HepG2 (cell line): ENCODE measurements around the gene ELF1. TPM values are rescaled to one million over a fixed set of nuclear protein-coding genes. Genes with fewer than 3 reads are reported as not detected.

ENCODE experiments used
- ATAC-seq: fragments of 200-7000 bp; cut with Tn5 transposase; 3 replicates; pipeline ENCODE4 v1.9.1; 2020; ENCODE audit warnings: mild to moderate bottlenecking, moderate library complexity
- BruUV-seq: library from RNA; stranded (reverse); fragments of 400-500 nt; replicated peaks from 2 replicates; lab custom pipeline; 2021; lab: Mats Ljungman, UMichigan
- CTCF ChIA-PET: fragments of 300-600 bp; formaldehyde crosslinking; extraction: SDS; loops from one replicate; lab custom pipeline; 2021; ENCODE audit warnings: low total read pairs, inconsistent platforms, low intra/inter-chr PET ratio; lab: Yijun Ruan, JAX
- POLR2A ChIA-PET: fragments of 350-600 bp; sonication (Branson Sonifier 250); formaldehyde crosslinking; loops from one replicate; lab custom pipeline; 2020; ENCODE audit warnings: antibody characterized with exemption, inconsistent platforms; lab: Yijun Ruan, JAX
- DNase-seq: peaks from one replicate; pipeline ENCODE4 v3.0.0-alpha.2; 2015; ENCODE audit warnings: low spot score
- FAIRE-seq: peaks from 3 replicates; lab custom pipeline; 2011; peaks lifted over from hg19 to GRCh38; lab: Jason Lieb, UNC
- H2AFZ ChIP-seq: one replicate; pipeline ENCODE4 v1.6.1; 2011; ENCODE audit warnings: low read length, inconsistent platforms
- H3K27ac ChIP-seq: fragments of 300-600 bp; 3 replicates; pipeline ENCODE4 v1.8.0; 2011; ENCODE audit warnings: mixed run types, mild to moderate bottlenecking, mixed read lengths, low read length, inconsistent platforms; ENCODE audit not compliant: insufficient read depth; ENCODE audit errors: extremely low read length
- H3K27me3 ChIP-seq, 2 experiments: fragments of 200-600 bp in 1 of 2; 2 replicates in 1 of 2; 3 replicates in 1 of 2; pipeline versions ENCODE4 v1.6.0 to v1.8.0; 2011; ENCODE audit warnings: low read length in 2 of 2, mild to moderate bottlenecking in 2 of 2, moderate library complexity in 2 of 2, inconsistent platforms in 1 of 2; ENCODE audit not compliant: insufficient read depth in 2 of 2, control insufficient read depth in 1 of 2
- H3K36me3 ChIP-seq, 2 experiments: fragments of 200-600 bp in 1 of 2; replicated peaks in 1 of 2; 2 replicates in 1 of 2; 3 replicates in 1 of 2; pipeline versions ENCODE4 v1.5.1 to v1.8.0; 2011; ENCODE audit warnings: low read length in 2 of 2, inconsistent platforms in 1 of 2; ENCODE audit not compliant: insufficient read depth in 2 of 2, control insufficient read depth in 1 of 2
- H3K4me1 ChIP-seq: 2 replicates; pipeline ENCODE4 v1.5.1; 2012; ENCODE audit warnings: low read length, inconsistent platforms; ENCODE audit not compliant: insufficient read depth
- H3K4me2 ChIP-seq: 2 replicates; pipeline ENCODE4 v1.6.0; 2011; ENCODE audit warnings: low read depth, low read length, inconsistent platforms
- H3K4me3 ChIP-seq, 3 experiments: fragments of 200-600 bp in 1 of 3; sonication (generic), shearing (Covaris generic) in 1 of 3; replicated peaks in 1 of 3; 2 replicates each; pipeline ENCODE4 v1.5.1; 2011 to 2016; ENCODE audit warnings: low read length in 3 of 3, inconsistent platforms in 2 of 3, low read depth in 2 of 3, mild to moderate bottlenecking in 2 of 3, control low read depth in 1 of 3, mixed read lengths in 1 of 3; ENCODE audit not compliant: insufficient read depth in 1 of 3
- H3K79me2 ChIP-seq: one replicate; pipeline ENCODE4 v1.6.1; 2011; ENCODE audit warnings: low read length, inconsistent platforms; ENCODE audit not compliant: insufficient read depth
- H3K9ac ChIP-seq: 2 replicates; pipeline ENCODE4 v1.6.0; 2011; ENCODE audit warnings: mild to moderate bottlenecking, low read depth, low read length, inconsistent platforms; ENCODE audit not compliant: insufficient read depth
- H3K9me3 ChIP-seq: 2 replicates; pipeline ENCODE4 v1.5.1; 2012; ENCODE audit warnings: mild to moderate bottlenecking, low read length
- H4K20me1 ChIP-seq: 2 replicates; pipeline ENCODE4 v1.6.0; 2011; ENCODE audit warnings: inconsistent platforms, mild to moderate bottlenecking, low read length, moderate library complexity; ENCODE audit not compliant: insufficient read depth
- ASH2L ChIP-seq: fragments of 300-600, 200-600 bp; sonication (generic); IDR thresholded peaks from 2 replicates; pipeline ENCODE4 v1.7.0; 2017; ENCODE audit warnings: low read depth, mild to moderate bottlenecking, moderate library complexity, mixed read lengths, low read length; ENCODE audit not compliant: insufficient read length
- ETV5 ChIP-seq: IDR thresholded peaks from 2 replicates; pipeline ENCODE4 v1.6.1; 2018; ENCODE audit warnings: missing biosample characterization, missing genetic modification reagents, inconsistent platforms, borderline replicate concordance
- KIAA2018 ChIP-seq: sonication (generic); formaldehyde crosslinking; IDR thresholded peaks from 2 replicates; pipeline ENCODE4 v1.5.0; 2020; ENCODE audit warnings: mild to moderate bottlenecking, missing genetic modification reagents, borderline replicate concordance
- MTA1 ChIP-seq: sonication (generic); formaldehyde crosslinking; IDR thresholded peaks from 2 replicates; pipeline ENCODE4 v1.4.0; 2020; ENCODE audit warnings: missing genetic modification reagents, mild to moderate bottlenecking, borderline replicate concordance
- NR2F1 ChIP-seq, 2 experiments: fragments of 450-650 bp in 1 of 2; formaldehyde crosslinking in 1 of 2; IDR thresholded peaks; 2 replicates each; pipeline versions ENCODE4 v1.5.0 to v1.6.1; 2016 to 2020; ENCODE audit warnings: mild to moderate bottlenecking in 1 of 2, missing compliant biosample characterization in 1 of 2, missing genetic modification reagents in 1 of 2, moderate library complexity in 1 of 2
- SIN3A ChIP-seq: IDR thresholded peaks from 2 replicates; pipeline ENCODE4 v1.6.1; 2011; ENCODE audit warnings: low read depth, mild to moderate bottlenecking, control low read depth, low read length, borderline replicate concordance
- ZNF232 ChIP-seq: sonication (generic); formaldehyde crosslinking; IDR thresholded peaks from 2 replicates; pipeline ENCODE4 v1.4.0; 2020; ENCODE audit warnings: missing genetic modification reagents, borderline replicate concordance
- ZNF776 ChIP-seq: sonication (generic); formaldehyde crosslinking; IDR thresholded peaks from 2 replicates; pipeline ENCODE4 v1.4.0; 2020; ENCODE audit warnings: mild to moderate bottlenecking, missing genetic modification reagents
- WGBS: methylation state at CpG from one replicate; pipeline ENCODE4 v1.1.6; 2017; ENCODE audit warnings: low lambda C conversion rate; 5-methylcytosine and 5-hydroxymethylcytosine counted together
- in situ Hi-C: cut with HindIII; loops from 2 replicates; pipeline ENCODE4 v1.10.0; 2017; ENCODE audit warnings: low pct_unique_long_range_greater_than_20kb; ENCODE audit not compliant: extremely low pct_ligation_motif_present
- intact Hi-C: fragments of 100-400 bp; cut with micrococcal nuclease; formaldehyde crosslinking; loops from one replicate; pipeline ENCODE4 v1.10.0; 2022; ENCODE audit not compliant: unreplicated experiment
- polyA plus RNA-seq, 8 experiments: library from polyadenylated mRNA; depleted of rRNA in 3 of 8; stranded (reverse) in 7 of 8; unstranded in 1 of 8; fragments of >200 nt; fragmentation: Illumina TruSeq in 4 of 8; extraction: Trizol in 4 of 8; gene quantifications; 2 replicates each; pipeline versions ENCODE4 v1.2.1 to v1.2.3, GENCODE V29; 2011 to 2016; ENCODE audit warnings: low read depth in 4 of 8, missing spikeins in 1 of 8, mixed read lengths in 1 of 8; ENCODE audit not compliant: insufficient read depth in 1 of 8
- total RNA-seq, 5 experiments: library from RNA; depleted of rRNA; stranded (reverse); fragments of >200 nt; fragmentation: Illumina TruSeq; extraction: Trizol; gene quantifications; 2 replicates each; pipeline ENCODE4 v1.2.3, GENCODE V29; 2016; ENCODE audit warnings: low read depth in 1 of 5
- TF ChIP-seq, protein P1 (sequence below): sonication (generic); formaldehyde crosslinking; conservative IDR thresholded peaks from 2 replicates; pipeline ENCODE4 v1.4.0; 2020; ENCODE audit warnings: mild to moderate bottlenecking, missing genetic modification reagents, moderate library complexity

ELF1 gene
- total and polyA plus RNA-seq, 2 of the 13 experiments (the other 11 are each of a cell fraction or from before 2014, with no cell fraction given): 24.6 to 71.5 TPM

- TF ChIP-seq, protein P1, sequence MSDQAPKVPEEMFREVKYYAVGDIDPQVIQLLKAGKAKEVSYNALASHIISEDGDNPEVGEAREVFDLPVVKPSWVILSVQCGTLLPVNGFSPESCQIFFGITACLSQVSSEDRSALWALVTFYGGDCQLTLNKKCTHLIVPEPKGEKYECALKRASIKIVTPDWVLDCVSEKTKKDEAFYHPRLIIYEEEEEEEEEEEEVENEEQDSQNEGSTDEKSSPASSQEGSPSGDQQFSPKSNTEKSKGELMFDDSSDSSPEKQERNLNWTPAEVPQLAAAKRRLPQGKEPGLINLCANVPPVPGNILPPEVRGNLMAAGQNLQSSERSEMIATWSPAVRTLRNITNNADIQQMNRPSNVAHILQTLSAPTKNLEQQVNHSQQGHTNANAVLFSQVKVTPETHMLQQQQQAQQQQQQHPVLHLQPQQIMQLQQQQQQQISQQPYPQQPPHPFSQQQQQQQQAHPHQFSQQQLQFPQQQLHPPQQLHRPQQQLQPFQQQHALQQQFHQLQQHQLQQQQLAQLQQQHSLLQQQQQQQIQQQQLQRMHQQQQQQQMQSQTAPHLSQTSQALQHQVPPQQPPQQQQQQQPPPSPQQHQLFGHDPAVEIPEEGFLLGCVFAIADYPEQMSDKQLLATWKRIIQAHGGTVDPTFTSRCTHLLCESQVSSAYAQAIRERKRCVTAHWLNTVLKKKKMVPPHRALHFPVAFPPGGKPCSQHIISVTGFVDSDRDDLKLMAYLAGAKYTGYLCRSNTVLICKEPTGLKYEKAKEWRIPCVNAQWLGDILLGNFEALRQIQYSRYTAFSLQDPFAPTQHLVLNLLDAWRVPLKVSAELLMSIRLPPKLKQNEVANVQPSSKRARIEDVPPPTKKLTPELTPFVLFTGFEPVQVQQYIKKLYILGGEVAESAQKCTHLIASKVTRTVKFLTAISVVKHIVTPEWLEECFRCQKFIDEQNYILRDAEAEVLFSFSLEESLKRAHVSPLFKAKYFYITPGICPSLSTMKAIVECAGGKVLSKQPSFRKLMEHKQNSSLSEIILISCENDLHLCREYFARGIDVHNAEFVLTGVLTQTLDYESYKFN (CRISPR knock-in tag): peak; percentile 71
- TF ChIP-seq SIN3A (no peak), ZNF232 (CRISPR knock-in tag) (no peak), MTA1 (CRISPR knock-in tag) (no peak), ASH2L (peak; percentile 57)
Observed at GRCh38 chr13:40974460-40975407, 44.4 kb downstream of the ELF1 start (continued).

DNA sequence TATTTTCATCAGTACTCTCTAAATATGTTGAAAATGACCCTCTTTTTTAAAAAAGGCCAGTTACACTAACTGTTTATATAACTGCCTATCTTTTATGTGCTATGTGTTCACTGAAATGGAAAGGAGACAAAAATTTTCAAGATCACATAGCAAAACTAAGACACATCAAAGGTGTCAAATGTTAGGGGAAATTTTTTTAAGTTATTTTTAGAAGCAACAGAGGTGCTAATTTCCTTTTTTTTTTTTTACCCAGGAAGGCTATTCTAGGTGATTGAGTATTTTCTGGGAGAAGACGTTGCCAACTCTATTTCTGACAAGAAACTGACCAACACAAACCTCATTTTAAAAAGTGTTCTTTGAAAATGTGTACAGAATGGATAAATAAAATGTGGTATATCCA, 45.7 kb downstream of the ELF1 start:
- H3K79me2 ChIP-seq: peaks cover 89% of the 10 kb centered on the region
- in situ Hi-C loops: loop anchor here (10.0 kb wide), 1 partner anchor 81 kb away; no protein-coding TSS in a partner anchor
- H3K9ac ChIP-seq: no peak overlapping the region
- H2AFZ ChIP-seq: no peak overlapping the region
- BruUV-seq: no TSS peak
- no peak overlapping the region for H3K4me2 ChIP-seq
- ChIA-PET CTCF (no interaction called here), POLR2A (no interaction called here)
- no peak overlapping the region for H3K4me3 ChIP-seq
- H4K20me1 ChIP-seq: peaks cover 14% of the 10 kb centered on the region; the same call in 1 of the 2 replicates
- no peaks in the 10 kb centered on the region for H3K9me3 ChIP-seq
- no peaks in the 10 kb centered on the region for H3K27me3 ChIP-seq
- DNase-seq (no peak), ATAC-seq (no peak), FAIRE-seq (no peak)
- intact Hi-C loops: loop anchor here (5.0 kb wide), 1 partner anchor 44 kb away; the partner anchor contains the start of gene ELF1
- H3K36me3 ChIP-seq: peaks cover 3 to 6% of the 10 kb centered on the region in 2 experiments; a peak in 3 of 5 replicates
- peaks cover 83% of the 10 kb centered on the region for H3K4me1 ChIP-seq
- WGBS: 96% methylated on average over 1 of the region's 1 CpG
- H3K27ac ChIP-seq: no peak overlapping the region
- TF ChIP-seq ZNF776 (CRISPR knock-in tag) (no peak), ETV5 (CRISPR knock-in tag) (no peak), NR2F1 (CRISPR knock-in tag; IDR thresholded peaks at IDR 0.05) (no peak), KIAA2018 (no peak)
